Measurements from ENCODE around the gene STARD7. TPM values are rescaled to one million over a fixed set of nuclear protein-coding genes. Genes with fewer than 3 reads are reported as not detected.
"Not testable (repeated sequence)": the region's sequence is repeated elsewhere in the genome, so short reads cannot be mapped to it uniquely, and the experiment has no call there.

STARD7 gene, protein sequence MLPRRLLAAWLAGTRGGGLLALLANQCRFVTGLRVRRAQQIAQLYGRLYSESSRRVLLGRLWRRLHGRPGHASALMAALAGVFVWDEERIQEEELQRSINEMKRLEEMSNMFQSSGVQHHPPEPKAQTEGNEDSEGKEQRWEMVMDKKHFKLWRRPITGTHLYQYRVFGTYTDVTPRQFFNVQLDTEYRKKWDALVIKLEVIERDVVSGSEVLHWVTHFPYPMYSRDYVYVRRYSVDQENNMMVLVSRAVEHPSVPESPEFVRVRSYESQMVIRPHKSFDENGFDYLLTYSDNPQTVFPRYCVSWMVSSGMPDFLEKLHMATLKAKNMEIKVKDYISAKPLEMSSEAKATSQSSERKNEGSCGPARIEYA
- 100 to 1,000 TPM in 1 of 4 donors, 10 to 100 TPM in 3; 77.3 to 111 (median 85.0) TPM for total RNA-seq

DNA sequence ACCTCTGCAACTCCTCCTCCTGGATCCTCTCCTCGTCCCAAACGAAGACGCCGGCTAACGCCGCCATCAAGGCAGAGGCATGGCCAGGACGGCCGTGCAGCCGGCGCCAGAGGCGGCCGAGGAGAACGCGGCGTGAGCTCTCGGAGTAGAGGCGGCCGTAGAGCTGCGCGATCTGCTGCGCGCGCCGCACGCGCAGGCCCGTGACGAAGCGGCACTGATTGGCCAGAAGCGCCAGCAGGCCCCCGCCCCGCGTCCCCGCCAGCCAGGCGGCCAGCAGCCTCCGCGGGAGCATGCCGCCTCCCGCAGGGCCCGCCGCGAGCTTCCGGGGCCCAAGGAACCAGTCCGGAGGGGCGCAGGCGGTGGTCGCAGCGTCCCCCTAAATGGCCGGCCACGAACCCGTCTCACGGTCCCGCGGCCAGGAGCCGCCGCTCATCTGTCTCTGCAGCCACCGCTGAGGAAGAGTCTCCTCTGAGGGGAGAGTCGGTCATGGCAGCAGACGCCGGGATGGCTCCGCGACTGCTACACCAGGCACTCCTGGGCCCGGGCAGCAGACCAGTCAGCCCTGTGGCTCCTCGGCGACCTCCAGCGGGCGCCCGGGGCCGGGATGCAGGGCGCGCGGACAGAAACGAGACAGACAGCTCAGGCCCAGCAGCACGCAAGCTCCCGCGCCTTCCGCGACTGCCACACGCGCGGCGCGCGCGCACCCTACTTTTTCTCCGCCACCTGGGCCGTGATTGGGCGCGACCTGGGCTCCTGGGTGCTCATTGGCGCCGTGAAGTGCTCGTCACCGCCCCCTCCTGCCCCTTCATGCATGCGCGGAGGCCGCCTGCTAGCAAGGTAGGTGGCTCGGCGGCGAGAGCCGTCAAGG is at the start of gene STARD7:
TSS of gene STARD7 (minus strand) at position 685 of the 868 bp plus-strand sequence. CDS start at position 292, 393 bp downstream.
- Histone ChIP-seq H3K4me3 (peak within 1 kb of the TSS; percentile 72 to 85 (median 75)), H3K9me3 (no peaks in the 10 kb centered on the region), H3K27ac (peak within 1 kb of the TSS; percentile 79 to 94 (median 91)), H3K4me1 (peaks cover 0 to 52% (median 43%) of the 10 kb centered on the region in 4 donors), H3K27me3 (no peaks in the 10 kb centered on the region), H3K36me3 (no peaks in the 10 kb centered on the region)
- TF ChIP-seq EP300 (IDR thresholded peaks at IDR 0.05) (peak in 1 of 2 donors; percentile 95), POLR2A (IDR thresholded peaks at IDR 0.05) (peak; percentile 76 to 98)
- TF ChIP-seq, protein P1, sequence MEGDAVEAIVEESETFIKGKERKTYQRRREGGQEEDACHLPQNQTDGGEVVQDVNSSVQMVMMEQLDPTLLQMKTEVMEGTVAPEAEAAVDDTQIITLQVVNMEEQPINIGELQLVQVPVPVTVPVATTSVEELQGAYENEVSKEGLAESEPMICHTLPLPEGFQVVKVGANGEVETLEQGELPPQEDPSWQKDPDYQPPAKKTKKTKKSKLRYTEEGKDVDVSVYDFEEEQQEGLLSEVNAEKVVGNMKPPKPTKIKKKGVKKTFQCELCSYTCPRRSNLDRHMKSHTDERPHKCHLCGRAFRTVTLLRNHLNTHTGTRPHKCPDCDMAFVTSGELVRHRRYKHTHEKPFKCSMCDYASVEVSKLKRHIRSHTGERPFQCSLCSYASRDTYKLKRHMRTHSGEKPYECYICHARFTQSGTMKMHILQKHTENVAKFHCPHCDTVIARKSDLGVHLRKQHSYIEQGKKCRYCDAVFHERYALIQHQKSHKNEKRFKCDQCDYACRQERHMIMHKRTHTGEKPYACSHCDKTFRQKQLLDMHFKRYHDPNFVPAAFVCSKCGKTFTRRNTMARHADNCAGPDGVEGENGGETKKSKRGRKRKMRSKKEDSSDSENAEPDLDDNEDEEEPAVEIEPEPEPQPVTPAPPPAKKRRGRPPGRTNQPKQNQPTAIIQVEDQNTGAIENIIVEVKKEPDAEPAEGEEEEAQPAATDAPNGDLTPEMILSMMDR (IDR thresholded peaks at IDR 0.05) = peak in 4 of 5 experiments; percentile 12 to 59 (median 40)
- DNase-seq (ENCODE audit: low spot score in 2 of 2) = peak; percentile 96 to 97
- WGBS, 2 donors = 0% methylated on average over 2 to 43 of the region's 100 CpGs

DNA sequence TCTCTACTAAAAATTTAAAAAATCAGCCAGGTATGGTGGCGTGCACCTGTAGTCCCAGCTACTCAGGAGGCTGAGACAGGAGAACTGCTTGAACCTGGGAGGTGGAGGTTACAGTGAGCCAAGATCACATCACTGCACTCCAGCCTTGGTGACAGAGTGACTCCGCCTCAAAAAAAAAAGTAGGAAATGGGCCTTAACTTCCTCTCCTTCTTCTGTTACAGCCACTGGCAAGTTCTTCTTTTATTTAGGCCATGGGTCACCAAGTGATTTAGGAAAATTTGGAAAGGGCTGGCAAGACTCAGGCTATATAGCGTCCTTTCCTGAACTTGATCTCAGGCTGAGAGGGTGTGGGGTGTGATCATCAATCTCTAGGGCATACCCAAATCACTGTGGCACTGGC is 49.1 kb upstream of the STARD7 start:
- DNase-seq (ENCODE audit: low spot score in 2 of 2) = not testable (repeated sequence)
- H3K4me1 ChIP-seq = peaks cover 0 to 72% (median 43%) of the 10 kb centered on the region in 4 donors

DNA sequence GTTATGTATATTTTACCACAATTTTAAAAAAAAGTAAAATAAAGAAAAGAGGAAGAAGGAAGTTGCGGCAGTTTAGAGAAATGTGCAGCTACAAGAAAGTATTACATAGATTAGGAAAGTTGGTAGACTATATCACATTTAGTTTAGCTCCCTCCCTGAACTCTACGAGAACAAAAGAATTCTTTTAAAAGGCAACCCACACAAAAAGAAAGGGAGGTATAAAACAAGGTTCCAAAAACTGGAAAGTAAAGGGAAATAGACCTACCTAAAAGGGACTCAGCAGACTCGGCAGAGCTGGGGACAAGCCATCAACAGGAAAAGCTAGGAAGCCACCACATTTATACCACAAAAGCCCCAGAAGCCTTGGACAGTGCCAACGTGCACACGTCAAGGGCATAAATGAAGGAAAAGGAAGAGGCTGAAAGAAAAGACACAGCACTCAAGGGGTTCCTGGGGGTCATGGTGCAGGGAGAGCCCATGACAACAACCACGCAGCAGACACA is 48.0 kb upstream of the STARD7 start:
- Histone ChIP-seq H3K4me3 (no peak overlapping the region), H3K27ac (peak overlapping the region in 2 of 4 donors; percentile 56 to 91), H3K4me1 (peaks cover 0 to 67% (median 40%) of the 10 kb centered on the region in 4 donors), H3K36me3 (peaks cover 0 to 68% (median 15%) of the 10 kb centered on the region in 3 donors), H3K9me3 (no peaks in the 10 kb centered on the region), H3K27me3 (no peaks in the 10 kb centered on the region)
- TF ChIP-seq POLR2A (IDR thresholded peaks at IDR 0.05) (no peak), EP300 (IDR thresholded peaks at IDR 0.05) (no peak)
- TF ChIP-seq, protein P1 (IDR thresholded peaks at IDR 0.05) = no peak
- no peak for DNase-seq (ENCODE audit: low spot score in 2 of 2)
- 57 to 59% methylated on average over 6 of the region's 6 CpGs for WGBS, 2 donors

More for the DNA sequence above, 49.1 kb upstream of the STARD7 start:
- not testable (repeated sequence) for H3K4me3 ChIP-seq, H3K9me3 ChIP-seq, H3K27me3 ChIP-seq
- TF ChIP-seq EP300 (IDR thresholded peaks at IDR 0.05) = peak in 1 of 2 donors; percentile 41
- peak overlapping the region; percentile 10 to 91 (median 68) for H3K27ac ChIP-seq
- 77 to 82% methylated on average over 3 of the region's 3 CpGs for WGBS, 2 donors
- H3K36me3 ChIP-seq = peaks cover 0 to 68% (median 13%) of the 10 kb centered on the region in 3 donors

DNA sequence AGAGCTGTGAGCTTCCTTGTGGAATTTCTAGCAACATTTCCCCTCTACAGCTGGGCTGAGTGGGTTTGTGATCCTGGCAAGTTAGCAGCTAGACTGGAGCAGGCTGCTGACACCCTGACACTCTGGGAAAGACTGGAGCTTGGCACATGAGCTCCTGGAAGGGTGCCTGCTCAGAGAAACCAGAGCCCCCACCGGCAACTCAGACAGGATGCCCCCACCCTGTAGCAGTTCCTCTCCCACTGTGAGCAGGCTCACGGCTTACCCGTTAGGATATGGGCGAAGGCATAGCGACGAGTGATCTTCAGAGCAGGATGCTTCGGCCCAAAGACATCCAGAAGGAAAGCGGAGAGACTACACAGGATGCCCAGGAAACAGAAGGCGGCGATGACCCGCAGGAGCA is 45.9 kb upstream of the STARD7 start:
- Histone ChIP-seq H3K27ac (peak overlapping the region in 2 of 4 donors; percentile 17 to 34), H3K36me3 (peaks cover 0 to 64% (median 15%) of the 10 kb centered on the region in 3 donors), H3K9me3 (no peaks in the 10 kb centered on the region), H3K27me3 (no peaks in the 10 kb centered on the region), H3K4me3 (no peak overlapping the region), H3K4me1 (peaks cover 0 to 67% (median 27%) of the 10 kb centered on the region in 4 donors)
- peak in 1 of 2 donors; percentile 33 for DNase-seq (ENCODE audit: low spot score in 2 of 2)
- 72 to 76% methylated on average over 11 of the region's 11 CpGs for WGBS, 2 donors
- TF ChIP-seq, protein P1 (IDR thresholded peaks at IDR 0.05) = no peak
- TF ChIP-seq POLR2A (IDR thresholded peaks at IDR 0.05) (no peak), EP300 (IDR thresholded peaks at IDR 0.05) (no peak)

DNA sequence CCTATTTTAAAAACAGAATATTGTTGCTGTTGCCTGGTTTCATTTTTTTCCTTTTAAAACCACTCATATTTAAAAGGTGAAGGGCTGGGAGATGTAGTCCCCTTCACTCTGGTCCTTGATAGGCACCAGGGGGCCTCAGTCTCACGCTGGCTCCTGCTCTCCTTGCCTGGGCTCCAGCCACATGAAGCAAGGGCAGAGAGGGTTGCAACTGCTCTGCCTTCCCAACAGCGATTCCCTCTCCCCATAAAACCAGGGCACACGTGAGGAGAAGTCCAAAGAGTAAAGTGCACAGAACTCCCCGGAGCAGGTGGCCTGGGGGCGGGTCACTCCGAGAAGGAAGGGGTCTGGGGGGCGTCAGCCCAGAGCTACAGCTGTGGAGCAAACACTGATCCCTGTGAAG is 44.4 kb upstream of the STARD7 start:
- Histone ChIP-seq H3K9me3 (no peaks in the 10 kb centered on the region), H3K27me3 (no peaks in the 10 kb centered on the region), H3K36me3 (peaks cover 0 to 54% (median 15%) of the 10 kb centered on the region in 3 donors), H3K27ac (no peak overlapping the region), H3K4me3 (no peak overlapping the region), H3K4me1 (peaks cover 0 to 61% (median 14%) of the 10 kb centered on the region in 4 donors)
- TF ChIP-seq EP300 (IDR thresholded peaks at IDR 0.05) = no peak
- TF ChIP-seq, protein P1 (IDR thresholded peaks at IDR 0.05) = no peak
- TF ChIP-seq POLR2A (IDR thresholded peaks at IDR 0.05) = no peak
- WGBS, 2 donors = 78 to 83% methylated on average over 7 of the region's 7 CpGs
- no peak for DNase-seq (ENCODE audit: low spot score in 2 of 2)

Data from tibial nerve (tissue), 4 donors.